Hepatocyte (in vitro differentiated cells): ENCODE results near the gene LRRC4. TPM values are rescaled to one million over a fixed set of nuclear protein-coding genes. Genes with fewer than 3 reads are reported as not detected.
A peak's percentile ranks its signal among the peaks of the same experiment; 100 is the strongest.

Experiments
- DNase-seq: peaks from one replicate; pipeline ENCODE4 v3.0.0-alpha.2; 2016; ENCODE audit warnings: low spot score
- H2AFZ ChIP-seq: fragments of 200-600 bp; sonication (generic); 2 replicates; pipeline ENCODE4 v1.6.0; 2016; ENCODE audit warnings: antibody characterized with exemption, mild to moderate bottlenecking
- H3K27ac ChIP-seq: fragments of 200-600 bp; sonication (generic); 2 replicates; pipeline ENCODE4 v1.5.1; 2016; ENCODE audit warnings: mild to moderate bottlenecking
- H3K27me3 ChIP-seq: fragments of 200-600 bp; sonication (generic); 2 replicates; pipeline ENCODE4 v1.6.1; 2016
- H3K36me3 ChIP-seq: fragments of 200-600 bp; sonication (generic); replicated peaks from 2 replicates; pipeline ENCODE4 v1.5.1; 2016; ENCODE audit warnings: low read depth; ENCODE audit not compliant: insufficient read depth
- H3K4me1 ChIP-seq: fragments of 200-600 bp; sonication (generic); 2 replicates; pipeline ENCODE4 v1.5.1; 2016; ENCODE audit warnings: mild to moderate bottlenecking, moderate library complexity; ENCODE audit not compliant: insufficient read depth
- H3K4me2 ChIP-seq: fragments of 200-600 bp; sonication (generic); 2 replicates; pipeline ENCODE4 v1.6.0; 2016
- H3K4me3 ChIP-seq: fragments of 200-600 bp; sonication (generic); 2 replicates; pipeline ENCODE4 v1.5.1; 2016; ENCODE audit warnings: mild to moderate bottlenecking
- H3K79me2 ChIP-seq: fragments of 200-600 bp; sonication (generic); 2 replicates; pipeline ENCODE4 v1.6.0; 2017; ENCODE audit warnings: mild to moderate bottlenecking
- H3K9me2 ChIP-seq: fragments of 200-600 bp; sonication (generic); replicated peaks from 2 replicates; pipeline ENCODE4 v1.6.0; 2017; ENCODE audit warnings: mild to moderate bottlenecking; ENCODE audit not compliant: insufficient read depth
- H3K9me3 ChIP-seq: fragments of 200-600 bp; sonication (generic); 2 replicates; pipeline ENCODE4 v1.5.1; 2016; ENCODE audit warnings: low read depth, mild to moderate bottlenecking
- H4K20me1 ChIP-seq: fragments of 200-600 bp; sonication (generic); 2 replicates; pipeline ENCODE4 v1.6.0; 2016; ENCODE audit warnings: mild to moderate bottlenecking; ENCODE audit not compliant: insufficient read depth, poor library complexity, severe bottlenecking
- CTCF ChIP-seq: fragments of 200-600 bp; sonication (generic); IDR thresholded peaks from 2 replicates; pipeline ENCODE4 v1.5.1; 2016; ENCODE audit warnings: antibody characterized with exemption, mild to moderate bottlenecking; ENCODE audit not compliant: poor library complexity
- EZH2 ChIP-seq: fragments of 200-600 bp; sonication (generic); IDR thresholded peaks from 2 replicates; pipeline ENCODE4 v1.6.1; 2016; ENCODE audit warnings: antibody characterized with exemption, mild to moderate bottlenecking, borderline replicate concordance
- EZH2phosphoT487 ChIP-seq: fragments of 200-600 bp; sonication (generic); IDR thresholded peaks from one replicate; pipeline ENCODE4 v1.6.1; 2018; ENCODE audit warnings: antibody characterized with exemption, mild to moderate bottlenecking, low read depth, moderate library complexity; ENCODE audit not compliant: unreplicated experiment, severe bottlenecking
- WGBS: methylation state at CpG from one replicate; pipeline ENCODE4 v1.1.6; 2016; ENCODE audit warnings: low lambda C conversion rate; ENCODE audit errors: missing lambda C conversion rate; 5-methylcytosine and 5-hydroxymethylcytosine counted together
- polyA plus RNA-seq: library from polyadenylated mRNA; unstranded; fragments of >200 nt; fragmentation: Nextera tagmentation; extraction: Ambion mirVana; gene quantifications from 2 replicates; pipeline ENCODE4 v1.2.1, GENCODE V29; 2016
- total RNA-seq: library from RNA; depleted of rRNA; stranded (reverse); fragments of >200 nt; gene quantifications from 2 replicates; pipeline ENCODE4 v1.2.3, GENCODE V29; 2014

The LRRC4 gene
- total and polyA plus RNA-seq, 2 experiments from 2014 or later = 3.9 to 15.1 TPM

GRCh38 chr7:127986581-127987521 lies 44.4 kb downstream of the LRRC4 start:
- no peak overlapping the region for H2AFZ ChIP-seq
- H3K79me2 ChIP-seq = peaks cover 31% of the 10 kb centered on the region
- peak overlapping the region; percentile 47 for H3K27ac ChIP-seq
- no peak overlapping the region for H3K4me3 ChIP-seq
- no peaks in the 10 kb centered on the region for H4K20me1 ChIP-seq
- no peak overlapping the region for H3K4me2 ChIP-seq
- no peaks in the 10 kb centered on the region for H3K27me3 ChIP-seq
- H3K9me3 ChIP-seq = no peaks in the 10 kb centered on the region
- peaks cover 27% of the 10 kb centered on the region for H3K4me1 ChIP-seq
- DNase-seq = peak; percentile 42
- 58% methylated on average over 4 of the region's 4 CpGs for WGBS
- no peaks in the 10 kb centered on the region for H3K9me2 ChIP-seq
- TF ChIP-seq CTCF (no peak), EZH2phosphoT487 (no peak), EZH2 (no peak)
- H3K36me3 ChIP-seq = no peaks in the 10 kb centered on the region

- no peak for TF ChIP-seq EZH2phosphoT487
- 62% methylated on average over 5 of the region's 5 CpGs for WGBS
- peaks cover 24% of the 10 kb centered on the region for H3K79me2 ChIP-seq
- no peaks in the 10 kb centered on the region for H3K9me3 ChIP-seq
- peaks cover 35% of the 10 kb centered on the region for H3K4me1 ChIP-seq
- no peaks in the 10 kb centered on the region for H3K27me3 ChIP-seq
- H3K27ac ChIP-seq = peak overlapping the region; percentile 74
- H3K9me2 ChIP-seq = no peaks in the 10 kb centered on the region
- H3K36me3 ChIP-seq = no peaks in the 10 kb centered on the region
- DNase-seq = peak; percentile 49
- H4K20me1 ChIP-seq = no peaks in the 10 kb centered on the region
- peak overlapping the region; percentile 2 for H3K4me2 ChIP-seq
- H3K4me3 ChIP-seq = no peak overlapping the region
- H2AFZ ChIP-seq = no peak overlapping the region
These were observed 47.4 kb downstream of the LRRC4 start for GRCh38 chr7:127983804-127984332.

DNA sequence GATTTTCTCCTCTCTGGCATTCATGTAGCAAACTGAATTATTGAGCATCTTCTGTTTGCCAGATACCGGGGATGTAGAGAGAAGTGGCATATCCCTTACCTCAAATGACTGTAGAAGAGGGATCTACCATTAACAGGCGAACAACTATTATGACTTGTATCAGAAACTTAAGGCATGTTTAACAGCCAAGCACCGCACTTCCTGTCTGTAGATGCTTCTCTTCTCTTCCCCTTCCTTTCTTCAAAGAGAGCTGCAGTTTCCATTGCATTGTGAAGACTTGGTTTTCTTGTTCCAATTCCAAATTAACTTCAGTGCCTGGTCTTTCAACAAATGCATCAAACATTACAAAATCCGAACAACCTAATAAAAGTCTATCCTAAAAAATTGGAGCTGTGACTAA lies 49.3 kb downstream of the LRRC4 start:
- Histone ChIP-seq H3K4me2 (no peak overlapping the region), H3K27ac (peak overlapping the region; percentile 96), H3K79me2 (peaks cover 15% of the 10 kb centered on the region), H3K9me2 (no peaks in the 10 kb centered on the region), H3K4me1 (peaks cover 28% of the 10 kb centered on the region), H3K27me3 (no peaks in the 10 kb centered on the region), H3K36me3 (no peaks in the 10 kb centered on the region), H3K9me3 (no peaks in the 10 kb centered on the region), H2AFZ (no peak overlapping the region), H4K20me1 (no peaks in the 10 kb centered on the region), H3K4me3 (no peak overlapping the region)
- WGBS = 94% methylated on average over 4 of the region's 4 CpGs
- no peak for DNase-seq
- TF ChIP-seq EZH2phosphoT487 = no peak
- TF ChIP-seq CTCF = no peak
- TF ChIP-seq EZH2 = no peak

DNA sequence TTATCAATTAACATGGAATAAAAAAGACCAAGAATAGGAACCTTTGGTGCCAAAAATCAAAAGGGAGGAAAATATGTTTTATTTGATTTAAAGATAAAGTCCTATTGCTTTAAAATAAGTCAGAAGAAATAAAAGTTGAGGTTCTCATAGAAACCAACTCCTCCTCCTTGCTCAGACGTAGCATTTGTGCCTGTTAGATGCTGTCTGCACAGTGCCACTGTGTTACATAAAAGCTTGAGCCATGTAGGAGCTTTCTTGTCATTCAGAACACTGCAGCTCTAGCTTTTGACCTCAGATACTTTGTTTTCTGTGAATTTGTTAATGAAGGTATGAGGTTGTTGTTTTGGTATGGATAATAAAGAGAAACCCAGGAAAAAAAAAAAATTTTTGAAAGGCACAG lies 50.3 kb downstream of the LRRC4 start:
- no peak overlapping the region for H3K4me2 ChIP-seq
- WGBS = 90% methylated on average over 1 of the region's 1 CpG

More for the DNA sequence above, 50.3 kb downstream of the LRRC4 start:
- peaks cover 20% of the 10 kb centered on the region for H3K4me1 ChIP-seq
- H3K27ac ChIP-seq = peak overlapping the region; percentile 96
- H3K27me3 ChIP-seq = no peaks in the 10 kb centered on the region
- no peaks in the 10 kb centered on the region for H3K9me3 ChIP-seq
- no peaks in the 10 kb centered on the region for H3K36me3 ChIP-seq
- no peaks in the 10 kb centered on the region for H3K9me2 ChIP-seq
- no peak for DNase-seq
- TF ChIP-seq EZH2phosphoT487 (no peak), CTCF (no peak), EZH2 (no peak)
- no peak overlapping the region for H3K4me3 ChIP-seq
- no peak overlapping the region for H2AFZ ChIP-seq
- H3K79me2 ChIP-seq = peaks cover 12% of the 10 kb centered on the region
- H4K20me1 ChIP-seq = no peaks in the 10 kb centered on the region
